Loucy (cell line): ENCODE data around the gene CIC.
A peak's percentile ranks its signal among the peaks of the same experiment; 100 is the strongest.

Experiments used
- H2AFZ ChIP-seq: fragments of 200-600 bp; sonication (generic); 2 replicates; pipeline ENCODE4 v1.6.0; 2016; ENCODE audit warnings: antibody characterized with exemption, mild to moderate bottlenecking, low read length, moderate library complexity
- H3F3A ChIP-seq: fragments of 200-600 bp; 2 replicates; pipeline ENCODE4 v1.6.0; 2016; ENCODE audit warnings: antibody characterized with exemption, low read depth, mild to moderate bottlenecking
- H3K27me3 ChIP-seq: fragments of 200-600 bp; sonication (generic); 2 replicates; pipeline ENCODE4 v1.6.1; 2014; ENCODE audit warnings: low read length, mild to moderate bottlenecking; ENCODE audit not compliant: insufficient read depth, poor library complexity, severe bottlenecking
- H3K36me3 ChIP-seq: fragments of 200-600 bp; sonication (generic); 2 replicates; pipeline ENCODE4 v1.6.1; 2016; ENCODE audit warnings: low read length; ENCODE audit not compliant: insufficient read depth
- H3K4me1 ChIP-seq: fragments of 200-600 bp; sonication (generic); 2 replicates; pipeline ENCODE4 v1.5.1; 2014; ENCODE audit warnings: low read length, mild to moderate bottlenecking; ENCODE audit not compliant: insufficient read depth, poor library complexity, severe bottlenecking
- H3K4me2 ChIP-seq: fragments of 200-600 bp; sonication (generic); 2 replicates; pipeline ENCODE4 v1.6.0; 2014; ENCODE audit warnings: antibody characterized with exemption, low read length, low read depth, mild to moderate bottlenecking; ENCODE audit not compliant: poor library complexity, severe bottlenecking
- H3K4me3 ChIP-seq: fragments of 200-600 bp; sonication (generic); 2 replicates; pipeline ENCODE4 v1.5.1; 2014; ENCODE audit warnings: low read length, mild to moderate bottlenecking, mixed read lengths; ENCODE audit not compliant: poor library complexity, severe bottlenecking
- H3K79me2 ChIP-seq: fragments of 200-600 bp; sonication (generic); 2 replicates; pipeline ENCODE4 v1.6.1; 2014; ENCODE audit warnings: low read length; ENCODE audit not compliant: insufficient read depth
- H3K9ac ChIP-seq: fragments of 200-600 bp; sonication (generic); 2 replicates; pipeline ENCODE4 v1.6.0; 2014; ENCODE audit warnings: mild to moderate bottlenecking, low read depth, low read length, moderate library complexity; ENCODE audit not compliant: poor library complexity, severe bottlenecking
- H3K9me2 ChIP-seq: fragments of 200-600 bp; sonication (generic); replicated peaks from 2 replicates; pipeline ENCODE4 v1.6.1; 2016; ENCODE audit warnings: low read depth, low read length, mixed read lengths
- H3K9me3 ChIP-seq: fragments of 200-600 bp; sonication (generic); 2 replicates; pipeline ENCODE4 v1.6.1; 2014; ENCODE audit warnings: mild to moderate bottlenecking, antibody characterized with exemption, low read length, low read depth; ENCODE audit not compliant: insufficient read depth
- H4K20me1 ChIP-seq: fragments of 200-600 bp; sonication (generic); 2 replicates; pipeline ENCODE4 v1.6.0; 2014; ENCODE audit warnings: antibody characterized with exemption, low read length, mild to moderate bottlenecking; ENCODE audit not compliant: insufficient read depth, poor library complexity, severe bottlenecking
- CTCF ChIP-seq: fragments of 200-600 bp; sonication (generic); conservative IDR thresholded peaks from 2 replicates; pipeline ENCODE4 v1.5.1; 2014; ENCODE audit warnings: mild to moderate bottlenecking, antibody characterized with exemption, low read length
- EZH2phosphoT487 ChIP-seq: fragments of 200-600 bp; IDR thresholded peaks from 2 replicates; pipeline ENCODE4 v1.6.1; 2018; ENCODE audit warnings: antibody characterized with exemption, mild to moderate bottlenecking, moderate library complexity, borderline replicate concordance

Gene CIC

GRCh38 chr19:42228641-42229040 is 40.4 kb upstream of the CIC start:
- Histone ChIP-seq H3K36me3 (peaks cover 70% of the 10 kb centered on the region; the same call in 1 of the 2 replicates), H3K9ac (no peak overlapping the region), H3K9me3 (no peaks in the 10 kb centered on the region), H3K27me3 (no peaks in the 10 kb centered on the region), H3K4me3 (no peak overlapping the region), H2AFZ (no peak overlapping the region), H3K9me2 (no peaks in the 10 kb centered on the region), H3F3A (no peaks in the 10 kb centered on the region), H3K4me1 (no peaks in the 10 kb centered on the region), H3K4me2 (no peak overlapping the region), H3K79me2 (no peaks in the 10 kb centered on the region), H4K20me1 (peaks cover 11% of the 10 kb centered on the region)
- TF ChIP-seq CTCF (no peak), EZH2phosphoT487 (no peak)

GRCh38 chr19:42229301-42229854 is 39.7 kb upstream of the CIC start:
- no peak overlapping the region for H3K4me2 ChIP-seq
- H3K4me1 ChIP-seq, result no peaks in the 10 kb centered on the region
- H3K9me3 ChIP-seq, result no peaks in the 10 kb centered on the region
- no peaks in the 10 kb centered on the region for H3F3A ChIP-seq
- TF ChIP-seq EZH2phosphoT487, result no peak
- peak; percentile 33; the same call in 1 of the 2 replicates for TF ChIP-seq CTCF
- no peak overlapping the region for H3K9ac ChIP-seq
- H3K79me2 ChIP-seq, result no peaks in the 10 kb centered on the region
- no peak overlapping the region for H2AFZ ChIP-seq
- H3K27me3 ChIP-seq, result no peaks in the 10 kb centered on the region
- H4K20me1 ChIP-seq, result peaks cover 13% of the 10 kb centered on the region
- H3K36me3 ChIP-seq, result peaks cover 74% of the 10 kb centered on the region; the same call in 1 of the 2 replicates
- H3K4me3 ChIP-seq, result no peak overlapping the region
- no peaks in the 10 kb centered on the region for H3K9me2 ChIP-seq

GRCh38 chr19:42229855-42230351 is 39.1 kb upstream of the CIC start:
- Histone ChIP-seq H3K4me1 (no peaks in the 10 kb centered on the region), H3K9me3 (no peaks in the 10 kb centered on the region), H3K36me3 (peaks cover 72% of the 10 kb centered on the region; the same call in 1 of the 2 replicates), H4K20me1 (peaks cover 13% of the 10 kb centered on the region), H3K9me2 (no peaks in the 10 kb centered on the region), H3K9ac (no peak overlapping the region), H3K4me2 (no peak overlapping the region), H3F3A (no peaks in the 10 kb centered on the region), H3K27me3 (no peaks in the 10 kb centered on the region), H3K79me2 (0 out of 2 replicates have a peak, but pooled peaks cover 3% of the 10 kb centered on the region), H3K4me3 (no peak overlapping the region), H2AFZ (no peak overlapping the region)
- no peak for TF ChIP-seq CTCF
- TF ChIP-seq EZH2phosphoT487, result no peak
